ENCODE results near the gene EFNA5. TPM values are rescaled to one million over a fixed set of nuclear protein-coding genes. Genes with fewer than 3 reads are reported as not detected.

EFNA5 gene
- polyA plus RNA-seq, 1 of the 3 experiments (the other 2 are of a cell fraction) = 0.81 TPM

GRCh38 chr5:107551088-107551487 is 119.6 kb downstream of the EFNA5 start:
- H3K79me2 ChIP-seq (ENCODE audit: insufficient read depth) = no peaks in the 10 kb centered on the region
- H3F3A ChIP-seq (replicated peaks; ENCODE audit: insufficient read depth) = peaks cover 9% of the 10 kb centered on the region
- WGBS (ENCODE audit: low lambda C conversion rate) = 91% methylated on average over 3 of the region's 3 CpGs
- no peak overlapping the region for H2AFZ ChIP-seq (ENCODE audit: low read depth)
- no peak for DNase-seq
- H3K4me3 ChIP-seq (ENCODE audit: low read depth in 2 of 2, low read length in 1 of 2) = no peak overlapping the region
- H3K9ac ChIP-seq = no peak overlapping the region
- no peaks in the 10 kb centered on the region for H3K27me3 ChIP-seq (ENCODE audit: insufficient read depth)
- no peaks in the 10 kb centered on the region for H3K9me2 ChIP-seq
- no peaks in the 10 kb centered on the region for H3K9me3 ChIP-seq
- H3K4me1 ChIP-seq (ENCODE audit: control insufficient read depth in 1 of 2, insufficient read depth in 2 of 2, low read depth in 1 of 2, low read length in 1 of 2) = peaks cover 12 to 25% of the 10 kb centered on the region in 2 experiments; a peak in 3 of 4 replicates
- CTCF ChIA-PET = no interaction called here
- no peak overlapping the region for H3K27ac ChIP-seq (ENCODE audit: low read depth in 2 of 2, low read length in 1 of 2)
- POLR2A ChIA-PET = no interaction called here
- H3K4me2 ChIP-seq = no peak overlapping the region
- H3K36me3 ChIP-seq (replicated peaks in 1 of 2; ENCODE audit: control insufficient read depth in 1 of 2, insufficient read depth in 2 of 2, low read length in 1 of 2) = no peaks in the 10 kb centered on the region
- no peaks in the 10 kb centered on the region for H4K20me1 ChIP-seq (ENCODE audit: insufficient read depth)
- TF ChIP-seq EZH2phosphoT487 (IDR thresholded peaks at IDR 0.05; ENCODE audit: borderline replicate concordance, low read depth) (no peak), FOSL2 (IDR thresholded peaks at IDR 0.05; ENCODE audit: borderline replicate concordance, low read depth) (no peak), RCOR1 (IDR thresholded peaks at IDR 0.05; ENCODE audit: low read length) (no peak), RFX5 (IDR thresholded peaks at IDR 0.05; ENCODE audit: low read length) (no peak), POLR2AphosphoS5 (IDR thresholded peaks at IDR 0.05; ENCODE audit: low read depth, low read length) (no peak), NFIC (IDR thresholded peaks at IDR 0.05; ENCODE audit: borderline replicate concordance) (no peak), GABPA (IDR thresholded peaks at IDR 0.05; ENCODE audit: low read depth) (no peak), TEAD4 (IDR thresholded peaks at IDR 0.05; ENCODE audit: borderline replicate concordance, insufficient read depth) (no peak), CHD2 (IDR thresholded peaks at IDR 0.05; ENCODE audit: low read length, partially characterized antibody) (no peak)
- TF ChIP-seq, protein P1, sequence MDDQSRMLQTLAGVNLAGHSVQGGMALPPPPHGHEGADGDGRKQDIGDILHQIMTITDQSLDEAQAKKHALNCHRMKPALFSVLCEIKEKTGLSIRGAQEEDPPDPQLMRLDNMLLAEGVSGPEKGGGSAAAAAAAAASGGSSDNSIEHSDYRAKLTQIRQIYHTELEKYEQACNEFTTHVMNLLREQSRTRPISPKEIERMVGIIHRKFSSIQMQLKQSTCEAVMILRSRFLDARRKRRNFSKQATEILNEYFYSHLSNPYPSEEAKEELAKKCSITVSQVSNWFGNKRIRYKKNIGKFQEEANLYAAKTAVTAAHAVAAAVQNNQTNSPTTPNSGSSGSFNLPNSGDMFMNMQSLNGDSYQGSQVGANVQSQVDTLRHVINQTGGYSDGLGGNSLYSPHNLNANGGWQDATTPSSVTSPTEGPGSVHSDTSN (IDR thresholded peaks at IDR 0.05) = no peak

GRCh38 chr5:107549567-107549966 is 121.2 kb downstream of the EFNA5 start:
- ChIA-PET CTCF (interaction anchor here (1.0 kb wide), 1 partner anchor 12 kb away, joined by 3 read pairs; no protein-coding TSS in a partner anchor), POLR2A (no interaction called here)
- no peak for DNase-seq
- H3K9ac ChIP-seq = no peak overlapping the region
- H3K4me2 ChIP-seq = no peak overlapping the region
- H3K4me1 ChIP-seq (ENCODE audit: control insufficient read depth in 1 of 2, insufficient read depth in 2 of 2, low read depth in 1 of 2, low read length in 1 of 2) = peaks cover 0 to 19% of the 10 kb centered on the region in 2 experiments; a peak in 2 of 4 replicates
- H2AFZ ChIP-seq (ENCODE audit: low read depth) = no peak overlapping the region
- H3K36me3 ChIP-seq (replicated peaks in 1 of 2; ENCODE audit: control insufficient read depth in 1 of 2, insufficient read depth in 2 of 2, low read length in 1 of 2) = no peaks in the 10 kb centered on the region
- no peaks in the 10 kb centered on the region for H3K9me3 ChIP-seq
- WGBS (ENCODE audit: low lambda C conversion rate) = 84% methylated on average over 2 of the region's 2 CpGs
- no peaks in the 10 kb centered on the region for H3K79me2 ChIP-seq (ENCODE audit: insufficient read depth)
- no peaks in the 10 kb centered on the region for H4K20me1 ChIP-seq (ENCODE audit: insufficient read depth)
- H3K9me2 ChIP-seq = no peaks in the 10 kb centered on the region
- no peak overlapping the region for H3K4me3 ChIP-seq (ENCODE audit: low read depth in 2 of 2, low read length in 1 of 2)
- H3K27me3 ChIP-seq (ENCODE audit: insufficient read depth) = no peaks in the 10 kb centered on the region
- no peaks in the 10 kb centered on the region for H3F3A ChIP-seq (replicated peaks; ENCODE audit: insufficient read depth)
- H3K27ac ChIP-seq (ENCODE audit: low read depth in 2 of 2, low read length in 1 of 2) = no peak overlapping the region
- TF ChIP-seq CHD2 (IDR thresholded peaks at IDR 0.05; ENCODE audit: low read length, partially characterized antibody) (no peak), RXRA (IDR thresholded peaks at IDR 0.05; ENCODE audit: borderline replicate concordance, low read depth) (no peak), ZBTB33 (IDR thresholded peaks at IDR 0.05; ENCODE audit: borderline replicate concordance, low read depth) (no peak), GATA2 (CRISPR knock-in tag; IDR thresholded peaks at IDR 0.05) (no peak), GABPA (IDR thresholded peaks at IDR 0.05; ENCODE audit: low read depth) (no peak), TEAD4 (IDR thresholded peaks at IDR 0.05; ENCODE audit: borderline replicate concordance, insufficient read depth) (no peak), RCOR1 (IDR thresholded peaks at IDR 0.05; ENCODE audit: low read length) (no peak), NFIC (IDR thresholded peaks at IDR 0.05; ENCODE audit: borderline replicate concordance) (no peak), RAD21 (IDR thresholded peaks at IDR 0.05; ENCODE audit: low read length) (no peak), MEF2A (IDR thresholded peaks at IDR 0.05; ENCODE audit: borderline replicate concordance, low read depth) (no peak), FOSL2 (IDR thresholded peaks at IDR 0.05; ENCODE audit: borderline replicate concordance, low read depth) (no peak)
- TF ChIP-seq, protein P2, sequence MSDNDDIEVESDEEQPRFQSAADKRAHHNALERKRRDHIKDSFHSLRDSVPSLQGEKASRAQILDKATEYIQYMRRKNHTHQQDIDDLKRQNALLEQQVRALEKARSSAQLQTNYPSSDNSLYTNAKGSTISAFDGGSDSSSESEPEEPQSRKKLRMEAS (IDR thresholded peaks at IDR 0.05; ENCODE audit: low read depth) = no peak
- TF ChIP-seq, protein P3, sequence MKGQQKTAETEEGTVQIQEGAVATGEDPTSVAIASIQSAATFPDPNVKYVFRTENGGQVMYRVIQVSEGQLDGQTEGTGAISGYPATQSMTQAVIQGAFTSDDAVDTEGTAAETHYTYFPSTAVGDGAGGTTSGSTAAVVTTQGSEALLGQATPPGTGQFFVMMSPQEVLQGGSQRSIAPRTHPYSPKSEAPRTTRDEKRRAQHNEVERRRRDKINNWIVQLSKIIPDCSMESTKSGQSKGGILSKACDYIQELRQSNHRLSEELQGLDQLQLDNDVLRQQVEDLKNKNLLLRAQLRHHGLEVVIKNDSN (IDR thresholded peaks at IDR 0.05; ENCODE audit: borderline replicate concordance, low read depth) = no peak
- TF ChIP-seq, protein P1 (IDR thresholded peaks at IDR 0.05) = no peak
- TF ChIP-seq, protein P4, sequence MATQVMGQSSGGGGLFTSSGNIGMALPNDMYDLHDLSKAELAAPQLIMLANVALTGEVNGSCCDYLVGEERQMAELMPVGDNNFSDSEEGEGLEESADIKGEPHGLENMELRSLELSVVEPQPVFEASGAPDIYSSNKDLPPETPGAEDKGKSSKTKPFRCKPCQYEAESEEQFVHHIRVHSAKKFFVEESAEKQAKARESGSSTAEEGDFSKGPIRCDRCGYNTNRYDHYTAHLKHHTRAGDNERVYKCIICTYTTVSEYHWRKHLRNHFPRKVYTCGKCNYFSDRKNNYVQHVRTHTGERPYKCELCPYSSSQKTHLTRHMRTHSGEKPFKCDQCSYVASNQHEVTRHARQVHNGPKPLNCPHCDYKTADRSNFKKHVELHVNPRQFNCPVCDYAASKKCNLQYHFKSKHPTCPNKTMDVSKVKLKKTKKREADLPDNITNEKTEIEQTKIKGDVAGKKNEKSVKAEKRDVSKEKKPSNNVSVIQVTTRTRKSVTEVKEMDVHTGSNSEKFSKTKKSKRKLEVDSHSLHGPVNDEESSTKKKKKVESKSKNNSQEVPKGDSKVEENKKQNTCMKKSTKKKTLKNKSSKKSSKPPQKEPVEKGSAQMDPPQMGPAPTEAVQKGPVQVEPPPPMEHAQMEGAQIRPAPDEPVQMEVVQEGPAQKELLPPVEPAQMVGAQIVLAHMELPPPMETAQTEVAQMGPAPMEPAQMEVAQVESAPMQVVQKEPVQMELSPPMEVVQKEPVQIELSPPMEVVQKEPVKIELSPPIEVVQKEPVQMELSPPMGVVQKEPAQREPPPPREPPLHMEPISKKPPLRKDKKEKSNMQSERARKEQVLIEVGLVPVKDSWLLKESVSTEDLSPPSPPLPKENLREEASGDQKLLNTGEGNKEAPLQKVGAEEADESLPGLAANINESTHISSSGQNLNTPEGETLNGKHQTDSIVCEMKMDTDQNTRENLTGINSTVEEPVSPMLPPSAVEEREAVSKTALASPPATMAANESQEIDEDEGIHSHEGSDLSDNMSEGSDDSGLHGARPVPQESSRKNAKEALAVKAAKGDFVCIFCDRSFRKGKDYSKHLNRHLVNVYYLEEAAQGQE (IDR thresholded peaks at IDR 0.05; ENCODE audit: low read depth, low read length) = no peak

All from SK-N-SH (cell line).